Eye (tissue), 1 donor: Measurements from ENCODE around the gene ZNF358.

Experiments used
- DNase-seq: peaks from one replicate; pipeline ENCODE4 v3.0.0-alpha.2; 2015

The ZNF358 gene

DNA sequence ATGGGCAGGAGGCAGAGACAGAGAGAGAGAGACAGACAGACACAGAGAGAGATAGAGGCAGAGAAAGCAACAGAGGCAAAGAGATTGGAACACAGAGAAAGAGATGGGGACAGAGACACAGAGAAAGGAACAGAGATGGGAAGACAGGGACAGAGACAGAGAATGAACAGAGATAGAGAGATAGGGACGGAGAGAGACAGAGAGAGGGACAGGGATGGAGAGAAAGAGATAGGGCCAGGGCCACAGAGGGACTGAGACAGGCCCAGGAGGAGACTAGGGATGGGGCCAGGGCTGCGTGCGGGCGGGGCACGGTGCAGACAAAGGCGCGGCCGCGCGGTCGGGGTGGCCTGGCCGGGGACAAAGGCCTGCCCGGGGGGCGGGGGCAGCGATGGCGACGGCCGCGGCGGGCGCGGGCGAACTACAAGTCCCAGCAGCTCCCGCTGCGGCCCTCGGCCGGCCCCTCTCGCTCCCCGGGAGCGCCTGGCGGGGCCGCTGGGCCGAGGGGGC is at the start of gene ZNF358:
TSS of gene ZNF358 (plus strand) at position 459 of the 507 bp plus-strand sequence. CDS start 3,140 bp downstream, outside the sequence.
- DNase-seq = peak; percentile 91

DNA sequence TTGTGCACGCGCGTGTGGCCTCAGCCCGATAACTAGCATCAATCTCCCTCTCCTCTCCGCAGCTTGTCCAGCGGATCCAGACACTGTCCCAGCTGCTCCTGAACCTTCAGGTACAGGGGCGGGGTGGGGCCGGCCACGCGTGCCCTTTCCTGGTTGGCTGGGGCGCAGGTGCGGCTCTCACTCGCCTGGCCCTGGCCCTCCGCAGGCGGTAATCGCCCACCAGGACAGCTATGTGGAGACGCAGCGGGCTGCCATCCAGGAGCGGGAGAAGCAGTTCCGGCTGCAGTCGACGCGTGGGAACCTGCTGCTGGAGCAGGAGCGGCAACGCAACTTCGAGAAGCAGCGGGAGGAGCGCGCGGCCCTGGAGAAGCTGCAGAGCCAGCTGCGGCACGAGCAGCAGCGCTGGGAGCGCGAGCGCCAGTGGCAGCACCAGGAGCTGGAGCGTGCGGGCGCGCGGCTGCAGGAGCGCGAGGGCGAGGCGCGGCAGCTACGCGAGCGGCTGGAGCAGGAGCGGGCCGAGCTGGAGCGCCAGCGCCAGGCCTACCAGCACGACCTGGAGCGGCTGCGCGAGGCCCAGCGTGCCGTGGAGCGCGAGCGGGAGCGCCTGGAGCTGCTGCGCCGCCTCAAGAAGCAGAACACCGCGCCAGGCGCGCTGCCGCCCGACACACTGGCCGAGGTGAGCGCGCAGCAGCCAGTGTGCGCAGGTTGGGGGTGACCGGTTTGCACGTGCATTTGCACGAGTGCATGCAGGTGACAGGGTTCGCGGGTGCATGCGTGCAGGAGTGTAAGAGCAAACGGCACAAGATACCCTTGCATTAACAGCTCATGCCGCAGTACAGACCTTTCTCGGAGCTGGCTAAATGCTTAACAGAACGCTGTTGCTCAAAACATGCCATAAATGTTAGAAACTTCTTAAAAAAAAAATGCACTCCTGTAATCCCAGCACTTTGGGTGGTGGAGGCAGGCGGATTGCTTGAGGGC is 48.6 kb upstream of the ZNF358 start:
- no peak for DNase-seq

DNA sequence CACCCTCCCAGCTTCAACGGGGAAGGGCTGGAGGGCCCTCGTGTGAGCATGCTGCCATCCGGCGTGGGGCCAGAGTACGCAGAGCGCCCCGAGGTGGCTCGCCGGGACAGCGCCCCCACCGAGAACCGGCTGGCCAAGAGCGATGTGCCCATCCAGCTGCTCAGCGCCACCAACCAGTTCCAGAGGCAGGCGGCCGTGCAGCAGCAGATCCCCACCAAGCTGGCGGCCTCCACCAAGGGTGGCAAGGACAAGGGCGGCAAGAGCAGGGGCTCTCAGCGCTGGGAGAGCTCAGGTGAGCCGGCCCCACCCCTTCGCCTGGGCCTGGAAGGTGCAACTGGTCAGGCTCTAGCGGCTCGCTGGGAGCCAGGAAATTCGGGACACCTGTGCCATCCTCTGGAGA is 47.1 kb upstream of the ZNF358 start:
- DNase-seq = no peak

DNA sequence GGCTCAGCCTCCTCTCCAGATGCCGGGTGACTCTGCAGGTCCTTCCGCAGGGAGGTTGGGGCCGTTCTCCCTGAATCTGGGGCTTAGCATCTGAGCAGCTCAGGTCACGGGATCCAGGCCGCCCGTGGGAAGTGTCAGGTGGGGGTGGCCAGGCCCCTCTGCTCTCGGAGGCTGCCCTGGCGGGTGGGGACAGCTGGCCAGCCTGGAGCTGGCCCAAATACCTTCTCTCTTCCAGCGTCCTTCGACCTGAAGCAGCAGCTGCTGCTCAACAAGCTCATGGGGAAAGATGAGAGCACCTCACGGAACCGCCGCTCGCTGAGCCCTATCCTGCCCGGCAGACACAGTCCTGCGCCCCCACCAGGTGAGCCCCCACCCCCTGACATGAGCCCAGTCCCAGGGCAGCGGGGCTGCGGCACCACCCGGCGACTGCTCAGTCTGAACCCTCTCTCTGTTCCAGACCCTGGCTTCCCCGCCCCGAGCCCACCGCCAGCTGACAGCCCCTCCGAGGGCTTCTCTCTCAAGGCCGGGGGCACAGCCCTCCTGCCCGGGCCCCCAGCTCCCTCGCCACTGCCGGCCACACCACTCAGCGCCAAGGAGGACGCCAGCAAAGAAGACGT is 46.1 kb upstream of the ZNF358 start:
- no peak for DNase-seq

DNA sequence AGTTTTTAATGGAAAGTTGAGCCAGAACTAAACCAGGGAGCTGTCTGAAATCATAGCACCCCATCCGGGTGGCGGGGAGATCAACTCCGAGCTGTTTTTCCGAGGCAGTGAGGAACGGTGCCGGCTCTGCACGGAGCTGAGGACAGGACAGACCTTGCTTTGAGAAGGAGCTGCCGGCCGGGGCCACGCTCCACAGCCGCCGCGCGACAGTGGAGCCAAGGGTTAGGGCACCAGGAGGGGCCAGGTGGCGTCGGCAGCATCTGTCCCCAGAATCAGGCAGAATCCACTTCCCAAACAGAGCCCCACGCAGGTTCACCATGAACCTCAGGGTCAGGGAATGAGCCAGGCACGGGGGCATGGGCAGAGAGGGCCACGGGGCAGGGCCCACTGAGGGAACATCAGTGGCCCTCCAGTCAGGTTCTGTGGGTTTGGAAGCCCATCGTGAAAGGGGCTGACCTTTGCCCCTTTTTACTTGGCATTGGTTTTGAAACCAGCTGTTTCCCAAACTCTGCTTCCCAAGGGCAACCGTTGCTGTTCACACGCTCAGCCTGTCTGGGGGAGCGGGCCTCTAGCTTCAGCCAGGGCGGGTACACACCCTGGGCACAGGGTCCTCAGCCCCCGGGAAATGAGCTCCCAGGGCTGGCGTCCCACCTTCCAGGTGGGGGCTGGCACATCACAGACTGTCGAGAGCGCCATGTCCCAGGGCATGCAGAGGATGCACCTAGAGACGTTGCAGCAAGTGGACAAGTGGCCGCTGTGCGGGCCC is 45.2 kb upstream of the ZNF358 start:
- no peak for DNase-seq

DNA sequence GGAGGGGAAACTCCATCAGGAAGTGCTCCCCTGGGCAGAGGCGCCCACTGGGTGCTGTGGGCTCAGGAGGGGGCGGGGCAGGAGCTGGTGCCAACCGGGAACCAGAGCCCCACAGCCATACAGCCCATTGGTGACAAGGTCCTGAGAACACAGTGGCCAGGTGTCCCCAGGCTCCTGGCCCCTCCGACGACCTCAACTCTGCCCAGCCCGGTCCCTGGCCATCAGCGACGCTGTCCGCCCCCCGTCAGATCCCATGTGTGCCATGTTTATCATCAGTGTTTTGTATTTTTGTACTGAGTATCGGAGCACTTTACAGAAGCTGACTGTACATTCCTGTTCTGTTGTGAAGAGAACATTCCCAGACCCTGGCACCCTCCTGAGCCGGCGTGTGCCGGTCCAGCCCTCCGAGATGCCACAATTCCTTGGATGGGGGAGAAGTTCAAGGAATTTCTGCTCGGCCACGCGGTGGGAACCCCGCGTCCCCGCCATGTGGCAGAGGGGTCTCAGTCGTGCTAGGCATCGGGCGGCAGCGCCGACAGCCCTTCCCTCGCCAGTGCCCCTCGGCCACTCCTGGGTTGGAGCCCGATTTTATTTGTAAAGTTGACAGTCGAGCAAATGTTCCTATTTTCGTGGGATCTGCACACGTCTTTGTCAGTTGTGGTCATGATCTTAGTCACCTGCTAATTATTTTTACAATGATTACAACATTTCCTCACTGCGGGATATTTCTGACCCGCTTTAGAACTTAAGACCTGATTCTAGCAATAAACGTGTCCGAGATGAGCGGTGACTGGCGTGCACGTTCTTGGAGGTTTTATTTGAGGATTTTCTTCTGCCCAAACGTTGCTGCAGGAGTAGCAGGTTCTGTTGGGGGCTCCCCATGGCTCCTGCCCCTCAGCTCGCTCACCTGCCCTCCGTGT is 43.9 kb upstream of the ZNF358 start:
- no peak for DNase-seq

DNA sequence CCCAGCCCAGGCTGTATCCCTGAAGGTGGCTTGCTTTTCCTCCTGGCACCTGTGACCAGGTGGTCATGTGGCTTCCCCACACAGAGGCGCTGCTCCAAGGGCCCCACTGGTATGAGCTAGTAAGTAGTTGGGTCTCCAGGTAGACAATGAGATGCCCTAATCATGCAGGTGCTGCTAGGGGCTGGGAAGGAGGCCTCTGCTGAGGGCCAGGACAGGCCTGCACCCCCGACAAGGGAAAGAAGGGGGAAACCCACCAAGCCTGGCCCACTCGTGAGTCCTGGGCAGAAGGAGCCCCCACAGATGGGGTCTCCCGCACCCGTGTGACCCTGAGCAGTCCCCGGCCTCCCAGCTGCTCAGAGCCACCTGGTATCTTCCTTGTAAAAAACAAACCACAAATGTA is 40.2 kb upstream of the ZNF358 start:
- DNase-seq = no peak

DNA sequence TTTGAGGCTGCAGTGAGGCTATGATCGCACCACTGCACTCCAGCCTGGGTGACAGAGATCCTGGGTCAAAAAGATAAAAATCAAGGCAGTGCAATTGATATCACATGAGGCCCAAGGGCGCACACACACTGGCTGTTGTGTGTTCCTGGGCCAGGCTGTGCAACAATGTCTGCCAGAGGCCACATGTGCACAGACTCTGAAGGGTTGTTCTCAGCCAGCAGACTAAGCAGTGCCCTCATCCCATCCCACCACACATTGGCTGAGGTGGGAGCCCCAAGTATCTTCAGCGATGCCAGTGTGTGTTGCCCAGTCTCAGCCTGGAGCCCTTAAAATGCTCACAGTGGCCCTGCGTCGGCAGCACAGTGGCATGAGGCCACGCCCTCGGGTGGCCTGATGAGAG is 39.7 kb upstream of the ZNF358 start:
- no peak for DNase-seq

DNA sequence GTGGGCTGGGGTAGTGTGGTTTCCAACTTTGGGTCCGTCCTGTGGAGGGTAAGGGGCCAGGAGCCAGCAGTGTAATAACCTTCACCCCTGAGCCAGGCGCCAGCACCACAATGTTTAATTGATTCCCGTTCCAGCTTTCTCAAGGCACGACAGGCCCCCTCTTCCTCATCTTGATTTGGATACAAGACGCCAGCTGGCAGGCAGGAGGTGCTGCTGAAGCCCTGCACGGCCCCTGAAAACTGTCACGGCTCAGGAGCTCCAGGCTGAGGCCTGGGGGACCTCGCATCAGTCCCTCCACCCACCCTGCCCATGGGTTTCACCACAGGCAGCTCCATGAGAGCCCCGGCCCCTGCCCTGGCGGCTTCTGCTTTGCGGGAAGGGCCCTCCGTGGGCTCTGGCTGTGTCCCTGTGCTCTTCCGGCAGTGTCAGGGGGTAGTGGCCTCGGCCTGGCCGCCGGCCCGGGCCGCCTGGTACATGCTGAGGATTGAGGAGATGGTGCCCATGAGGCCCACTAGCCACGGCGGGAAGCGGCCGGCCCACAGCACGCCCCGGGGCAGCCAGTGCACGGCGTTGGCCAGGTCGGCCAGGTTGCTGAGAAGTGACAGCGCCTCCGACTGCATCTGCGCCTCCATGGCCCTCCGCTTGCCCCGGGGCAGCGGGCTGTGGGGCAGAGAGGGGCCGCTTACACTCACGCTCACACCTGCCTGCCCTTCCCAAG is 39.0 kb upstream of the ZNF358 start:
- DNase-seq = no peak

DNA sequence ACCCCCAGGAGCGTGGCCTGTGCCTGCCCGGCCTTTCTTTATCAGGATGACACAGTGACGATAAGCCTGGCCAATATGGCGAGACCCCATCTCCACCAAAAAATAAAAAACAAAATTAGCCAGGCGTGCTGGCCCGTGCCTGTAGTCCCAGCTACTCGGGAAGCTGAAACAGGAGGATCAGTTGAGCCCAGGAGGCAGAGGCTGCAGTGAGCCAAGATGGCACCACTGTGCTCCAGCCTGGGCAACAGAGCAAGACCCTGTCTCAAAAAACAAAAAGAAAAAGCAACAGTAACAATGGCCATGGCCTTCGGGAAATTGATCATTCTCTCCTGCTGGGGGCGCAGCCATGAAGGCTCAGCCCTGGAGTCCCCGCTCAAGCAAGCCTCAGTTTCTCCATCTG is 38.1 kb upstream of the ZNF358 start:
- DNase-seq = no peak

DNA sequence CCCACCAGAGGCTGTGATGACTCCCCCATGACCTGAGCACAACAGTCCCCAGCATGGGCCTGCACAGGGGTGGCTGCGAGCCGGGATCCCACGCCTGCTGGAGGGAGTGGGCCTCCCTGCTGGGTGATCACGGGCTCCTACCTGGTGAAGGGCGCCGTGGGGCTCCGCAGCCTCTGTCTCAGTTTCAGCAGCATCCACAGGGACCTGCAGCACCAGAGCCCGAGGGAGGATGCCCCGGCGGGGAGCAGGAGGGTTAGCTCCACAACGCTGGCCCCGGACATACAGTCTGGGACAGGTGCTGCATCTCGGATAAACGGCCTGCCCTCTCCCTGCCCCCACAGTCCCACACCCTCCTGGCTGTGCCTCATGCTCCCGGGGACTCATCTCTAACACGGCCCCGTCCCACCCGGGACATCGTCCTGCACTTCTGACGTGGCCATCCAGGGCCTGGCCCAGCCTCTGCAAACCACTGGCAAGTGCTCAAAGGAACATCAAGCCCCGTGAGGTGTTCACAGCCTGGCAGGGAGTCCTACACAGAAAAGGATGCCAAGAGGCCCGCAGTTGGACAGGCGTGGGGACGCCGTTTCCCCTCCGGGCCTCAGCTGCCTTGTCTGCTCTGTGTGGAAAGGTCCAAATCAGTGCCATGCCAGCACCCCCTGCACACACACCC is 37.6 kb upstream of the ZNF358 start:
- no peak for DNase-seq

DNA sequence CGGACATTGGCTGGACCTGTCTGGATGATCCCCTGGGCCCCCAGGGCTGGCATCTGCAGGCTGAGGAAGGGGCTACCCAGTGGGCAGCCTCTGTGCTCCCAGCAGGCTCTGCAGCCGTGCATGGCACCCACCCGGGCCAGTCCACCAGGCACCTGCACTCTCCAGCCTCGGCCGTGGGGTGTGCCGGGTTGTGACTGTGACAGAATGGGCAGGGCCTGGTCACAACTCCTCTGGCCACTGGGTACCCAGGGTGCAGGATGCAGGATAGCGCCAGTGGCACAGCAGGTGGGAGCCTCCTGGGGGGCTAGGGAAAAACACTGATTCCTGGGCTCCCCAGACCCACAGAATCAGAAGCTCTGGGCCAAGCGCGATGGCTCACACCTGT is 37.1 kb upstream of the ZNF358 start:
- no peak for DNase-seq

DNA sequence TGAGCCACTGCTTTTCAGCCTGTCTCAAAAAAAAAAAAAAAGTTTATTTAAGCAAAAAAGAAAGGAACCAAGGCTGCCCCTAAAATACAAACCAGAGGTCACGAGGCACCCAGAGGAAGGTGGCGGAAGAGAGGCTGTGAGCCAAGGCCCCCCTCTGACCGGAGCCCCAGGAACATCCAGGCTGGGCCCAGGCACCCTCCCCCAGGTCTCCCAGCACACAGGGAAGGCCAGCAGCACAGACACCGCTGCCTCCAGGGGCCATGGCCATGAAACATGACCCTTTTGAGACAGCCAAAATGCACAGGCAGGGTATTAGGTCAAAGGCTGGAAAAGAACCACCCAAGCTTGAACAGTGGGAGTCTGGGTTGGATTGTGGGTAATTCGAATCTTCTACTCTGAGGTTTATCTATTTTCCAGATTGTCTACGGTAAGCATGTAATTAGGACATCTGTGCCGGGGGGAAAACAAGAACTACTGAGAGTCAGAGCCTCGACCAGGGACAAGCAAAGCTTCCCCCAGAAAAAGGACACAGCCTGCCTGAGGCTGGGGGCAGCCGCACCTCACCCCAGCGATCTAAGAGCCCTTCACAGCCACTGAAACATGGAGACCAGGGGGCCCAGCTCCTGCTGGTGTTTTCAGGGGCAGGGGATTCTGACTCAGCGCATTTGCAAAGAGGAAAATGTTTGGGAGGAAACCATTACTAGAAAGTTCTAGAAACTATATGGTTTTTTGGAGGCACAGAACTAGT is 35.5 kb upstream of the ZNF358 start:
- DNase-seq = no peak

DNA sequence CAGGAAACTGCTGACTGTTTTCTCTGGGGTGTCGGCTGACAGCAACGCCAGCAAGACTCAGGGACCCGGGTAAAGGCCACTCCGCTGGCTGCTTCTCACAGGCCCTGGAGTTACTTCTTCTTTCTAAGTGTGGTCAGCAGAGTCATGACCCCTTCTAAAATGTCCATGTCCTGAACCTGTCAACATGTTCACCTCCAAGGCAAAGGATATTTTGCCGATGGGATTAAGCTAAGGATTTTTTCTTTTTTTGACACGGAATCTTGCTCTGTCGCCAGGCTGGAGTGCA is 35.0 kb upstream of the ZNF358 start:
- no peak for DNase-seq

DNA sequence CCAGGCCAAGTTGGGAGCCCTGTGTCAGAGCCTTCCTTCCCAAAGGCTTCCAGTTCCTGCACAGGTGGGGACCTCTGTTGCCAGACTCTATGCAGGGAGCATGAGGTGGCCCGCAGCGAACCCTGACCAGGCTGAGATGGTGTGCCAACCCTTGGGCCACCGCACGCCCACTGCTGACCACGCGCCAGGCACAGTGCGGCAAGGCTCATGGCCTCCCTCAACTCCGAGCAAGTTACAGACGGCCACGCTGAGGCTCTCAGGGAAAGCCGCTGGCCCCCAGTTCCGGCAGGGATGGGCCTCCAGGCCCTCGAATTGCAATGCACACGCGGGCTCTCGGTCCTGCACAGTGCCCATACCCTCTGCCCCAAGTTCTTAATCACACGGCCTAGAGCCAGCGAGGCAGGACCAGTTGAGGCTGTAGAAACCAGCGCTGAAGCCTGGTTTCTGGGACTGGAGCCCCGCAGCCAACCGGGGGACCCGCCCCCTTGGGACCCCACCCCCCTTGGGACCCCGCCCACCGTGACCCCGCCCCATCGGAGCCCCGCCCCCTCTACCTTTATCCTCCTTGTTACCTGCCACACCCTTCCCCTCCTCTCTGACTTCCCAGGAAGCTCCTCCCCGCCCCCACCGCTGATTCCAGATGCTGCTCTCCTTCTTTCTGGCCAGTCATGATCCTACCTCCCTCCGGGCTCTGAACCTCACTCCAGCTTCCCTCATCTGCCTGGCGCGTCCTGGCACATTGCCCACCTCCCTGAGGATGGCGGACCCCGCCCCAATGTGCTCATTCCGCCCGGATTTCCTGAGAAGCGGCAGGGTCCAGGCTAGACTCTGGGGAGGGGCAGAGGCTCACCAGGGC is 33.1 kb upstream of the ZNF358 start:
- DNase-seq = peak; percentile 55

DNA sequence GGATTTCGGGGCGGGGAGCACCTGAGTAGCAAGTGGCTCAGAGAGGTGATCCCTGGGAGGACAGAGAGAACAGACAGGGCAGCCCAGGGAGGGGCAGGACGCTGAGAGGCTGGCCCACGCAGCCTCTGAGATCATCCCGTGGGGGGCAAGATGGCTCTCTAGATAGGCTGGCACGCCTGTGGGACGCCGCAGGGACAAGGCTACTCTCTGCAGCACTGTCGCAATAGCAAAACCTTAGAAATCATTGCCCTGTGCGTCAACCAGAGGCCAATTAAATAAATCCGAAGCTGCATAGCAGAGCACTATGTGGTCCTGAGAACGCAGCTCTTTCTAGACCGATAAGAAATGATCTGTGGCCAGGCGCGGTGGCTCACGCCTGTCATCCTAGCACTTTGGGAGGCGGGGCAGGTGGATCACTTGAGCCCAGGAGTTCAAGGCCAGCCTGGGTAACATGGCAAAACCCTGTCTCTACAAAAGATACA is 32.1 kb upstream of the ZNF358 start:
- DNase-seq = no peak

DNA sequence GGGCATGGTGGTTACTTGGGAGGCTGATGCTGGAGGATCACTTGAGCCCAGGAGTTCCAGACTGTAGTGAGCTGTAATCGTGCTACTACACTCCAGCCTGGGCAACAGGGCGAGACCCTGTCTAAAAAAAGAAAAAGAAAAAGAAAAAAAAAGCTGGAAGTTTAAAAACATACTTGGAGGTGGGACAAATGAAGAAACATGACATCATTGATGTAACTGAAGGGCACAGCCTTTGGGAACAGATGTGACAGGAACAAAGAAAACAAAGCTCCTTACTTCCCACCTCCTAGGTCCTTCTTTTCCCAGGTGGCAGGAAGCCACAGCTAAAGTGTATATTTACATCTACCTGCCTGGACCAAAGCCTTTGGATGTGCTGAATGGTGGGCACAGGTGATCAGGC is 29.0 kb upstream of the ZNF358 start:
- DNase-seq = no peak

DNA sequence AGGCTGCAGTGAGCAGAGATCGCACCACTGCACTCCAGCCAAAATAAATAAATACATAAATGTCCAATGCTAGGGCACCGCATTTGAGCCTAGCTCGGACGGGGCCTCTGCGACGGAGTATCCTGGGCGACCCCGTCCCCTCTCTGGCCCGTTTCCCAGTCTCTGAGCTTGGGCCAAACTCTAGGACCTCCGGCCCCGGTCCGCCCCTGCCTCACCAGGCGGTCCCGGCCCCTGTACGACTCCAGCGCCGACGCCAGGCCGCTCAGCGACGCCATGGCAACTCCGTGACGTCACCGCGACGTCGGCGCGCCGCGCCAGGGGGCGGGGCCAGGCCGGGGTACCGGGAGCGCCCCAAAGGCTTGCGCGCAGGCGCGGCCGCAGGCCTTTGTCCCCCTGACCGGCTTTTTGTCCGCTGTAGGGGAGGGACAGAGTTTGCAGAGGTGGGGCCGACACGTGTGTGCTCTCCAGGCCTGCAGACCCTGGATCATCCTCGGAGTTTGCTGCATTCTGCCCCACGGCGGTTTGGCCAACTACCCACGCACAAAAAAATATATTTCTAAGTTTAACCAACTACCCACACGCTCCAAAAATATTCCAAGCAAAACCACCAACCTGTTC is 27.1 kb upstream of the ZNF358 start, which contains the start of gene PEX11G:
TSS of gene PEX11G (minus strand) at position 300 of the 618 bp plus-strand sequence. CDS start at position 275, 25 bp downstream.
- peak; percentile 97 for DNase-seq

DNA sequence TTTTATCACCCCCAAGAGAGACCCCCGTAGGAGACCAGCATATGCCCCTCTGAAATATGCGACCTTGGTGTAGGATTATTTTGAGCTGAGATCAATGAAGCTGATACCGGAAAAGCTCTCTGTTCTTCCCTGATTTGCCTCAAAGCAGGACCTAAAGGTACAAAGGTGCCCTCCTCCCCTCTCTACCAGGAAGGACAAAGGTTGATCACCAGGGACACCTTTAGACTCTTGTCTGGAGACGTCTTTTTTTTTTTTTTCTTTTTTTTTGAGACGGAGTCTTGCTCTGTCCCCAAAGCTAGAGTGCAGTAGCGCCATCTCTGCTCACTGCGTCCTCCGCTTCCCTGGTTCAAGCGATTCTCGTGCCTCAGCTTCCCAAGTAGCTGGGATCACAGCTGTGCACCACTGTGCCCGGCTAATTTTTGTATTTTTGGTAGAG is 26.3 kb upstream of the ZNF358 start:
- DNase-seq = no peak
